Measurements from ENCODE around the gene TMEM129.
"Not testable (repeated sequence)": the region's sequence is repeated elsewhere in the genome, so short reads cannot be mapped to it uniquely, and the experiment has no call there.

The TMEM129 gene

DNA sequence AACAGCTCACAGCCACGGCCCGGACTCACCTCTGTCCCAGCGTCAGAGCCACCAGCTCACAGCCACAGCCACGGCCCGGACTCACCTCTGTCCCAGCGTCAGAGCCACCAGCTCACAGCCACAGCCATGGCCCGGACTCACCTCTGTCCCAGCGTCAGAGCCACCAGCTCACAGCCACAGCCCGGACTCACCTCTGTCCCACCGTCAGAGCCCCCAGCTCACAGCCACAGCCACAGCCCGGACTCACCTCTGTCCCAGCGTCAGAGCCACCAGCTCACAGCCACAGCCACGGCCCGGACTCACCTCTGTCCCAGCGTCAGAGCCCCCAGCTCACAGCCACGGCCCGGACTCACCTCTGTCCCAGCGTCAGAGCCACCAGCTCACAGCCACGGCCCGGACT is 50.1 kb downstream of the TMEM129 start:
- H3K4me1 ChIP-seq (ENCODE audit: control insufficient read depth, insufficient read depth, low read length, poor library complexity, severe bottlenecking); H3K4me3 ChIP-seq (ENCODE audit: insufficient read depth, low read depth, low read length, poor library complexity, severe bottlenecking); H3K27ac ChIP-seq (ENCODE audit: insufficient read depth, low read length, poor library complexity, severe bottlenecking); H3K36me3 ChIP-seq (ENCODE audit: control insufficient read depth, insufficient read depth, low read length); H3K9me3 ChIP-seq (ENCODE audit: control insufficient read depth, low read length); DNase-seq; H3K27me3 ChIP-seq (replicated peaks; ENCODE audit: control insufficient read depth, insufficient read depth, low read length, poor library complexity, severe bottlenecking): not testable (repeated sequence)

DNA sequence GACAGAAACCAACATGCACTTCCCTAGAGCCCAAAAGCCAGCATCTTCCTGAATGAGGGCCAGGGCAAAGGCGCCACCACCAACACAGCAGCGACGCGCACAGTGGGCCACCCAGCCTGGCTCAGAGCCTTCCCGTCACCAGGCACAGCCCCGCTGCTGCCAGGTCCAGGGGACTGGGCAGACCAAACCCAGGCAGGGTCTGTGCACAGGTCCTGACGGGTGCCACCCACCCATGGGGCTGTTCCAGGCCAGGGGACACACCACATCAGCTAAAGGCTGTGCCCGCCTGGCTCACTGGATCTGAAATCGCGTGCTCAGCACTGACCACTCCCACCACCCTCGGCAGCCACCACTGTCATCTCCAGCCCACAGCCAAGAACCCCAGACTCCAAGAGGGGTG is 50.8 kb downstream of the TMEM129 start:
- no peaks in the 10 kb centered on the region for H3K36me3 ChIP-seq (ENCODE audit: control insufficient read depth, insufficient read depth, low read length)
- no peak overlapping the region for H3K27ac ChIP-seq (ENCODE audit: insufficient read depth, low read length, poor library complexity, severe bottlenecking)
- H3K27me3 ChIP-seq (replicated peaks; ENCODE audit: control insufficient read depth, insufficient read depth, low read length, poor library complexity, severe bottlenecking) = no peaks in the 10 kb centered on the region
- no peaks in the 10 kb centered on the region for H3K4me1 ChIP-seq (ENCODE audit: control insufficient read depth, insufficient read depth, low read length, poor library complexity, severe bottlenecking)
- no peak overlapping the region for H3K4me3 ChIP-seq (ENCODE audit: insufficient read depth, low read depth, low read length, poor library complexity, severe bottlenecking)
- H3K9me3 ChIP-seq (ENCODE audit: control insufficient read depth, low read length) = no peaks in the 10 kb centered on the region
- DNase-seq = no peak

GRCh38 chr4:1669850-1670249 is 51.3 kb downstream of the TMEM129 start:
- Histone ChIP-seq H3K36me3 (ENCODE audit: control insufficient read depth, insufficient read depth, low read length) (no peaks in the 10 kb centered on the region), H3K4me3 (ENCODE audit: insufficient read depth, low read depth, low read length, poor library complexity, severe bottlenecking) (no peak overlapping the region), H3K4me1 (ENCODE audit: control insufficient read depth, insufficient read depth, low read length, poor library complexity, severe bottlenecking) (no peaks in the 10 kb centered on the region), H3K27ac (ENCODE audit: insufficient read depth, low read length, poor library complexity, severe bottlenecking) (no peak overlapping the region), H3K9me3 (ENCODE audit: control insufficient read depth, low read length) (no peaks in the 10 kb centered on the region), H3K27me3 (replicated peaks; ENCODE audit: control insufficient read depth, insufficient read depth, low read length, poor library complexity, severe bottlenecking) (no peaks in the 10 kb centered on the region)
- DNase-seq = no peak

GRCh38 chr4:1669270-1669669 is 51.9 kb downstream of the TMEM129 start:
- no peak overlapping the region for H3K4me3 ChIP-seq (ENCODE audit: insufficient read depth, low read depth, low read length, poor library complexity, severe bottlenecking)
- H3K9me3 ChIP-seq (ENCODE audit: control insufficient read depth, low read length) = no peaks in the 10 kb centered on the region
- H3K4me1 ChIP-seq (ENCODE audit: control insufficient read depth, insufficient read depth, low read length, poor library complexity, severe bottlenecking) = no peaks in the 10 kb centered on the region
- no peak for DNase-seq
- H3K36me3 ChIP-seq (ENCODE audit: control insufficient read depth, insufficient read depth, low read length) = no peaks in the 10 kb centered on the region
- H3K27ac ChIP-seq (ENCODE audit: insufficient read depth, low read length, poor library complexity, severe bottlenecking) = no peak overlapping the region
- H3K27me3 ChIP-seq (replicated peaks; ENCODE audit: control insufficient read depth, insufficient read depth, low read length, poor library complexity, severe bottlenecking) = no peaks in the 10 kb centered on the region

DNA sequence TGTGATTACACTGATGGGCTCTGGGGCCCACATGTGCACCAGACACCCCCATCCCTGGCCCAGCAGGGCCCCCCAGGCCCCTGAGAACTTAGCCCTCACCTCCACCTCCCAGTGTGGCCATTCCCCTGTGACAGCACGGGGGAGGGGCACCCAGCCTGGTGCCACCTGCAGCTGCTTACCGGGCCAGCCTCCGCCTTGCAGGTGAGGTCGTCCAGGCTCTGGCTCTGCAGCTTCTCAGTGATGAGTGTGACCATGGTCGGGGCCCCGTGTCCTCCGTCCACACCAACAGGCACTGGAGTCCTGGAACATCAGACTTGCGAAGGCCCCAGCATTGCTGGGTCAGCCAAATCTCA is 52.7 kb downstream of the TMEM129 start:
- no peak for DNase-seq
- Histone ChIP-seq H3K4me3 (ENCODE audit: insufficient read depth, low read depth, low read length, poor library complexity, severe bottlenecking) (no peak overlapping the region), H3K36me3 (ENCODE audit: control insufficient read depth, insufficient read depth, low read length) (no peaks in the 10 kb centered on the region), H3K27ac (ENCODE audit: insufficient read depth, low read length, poor library complexity, severe bottlenecking) (no peak overlapping the region), H3K4me1 (ENCODE audit: control insufficient read depth, insufficient read depth, low read length, poor library complexity, severe bottlenecking) (no peaks in the 10 kb centered on the region), H3K9me3 (ENCODE audit: control insufficient read depth, low read length) (no peaks in the 10 kb centered on the region), H3K27me3 (replicated peaks; ENCODE audit: control insufficient read depth, insufficient read depth, low read length, poor library complexity, severe bottlenecking) (no peaks in the 10 kb centered on the region)

- H3K27ac ChIP-seq (ENCODE audit: insufficient read depth, low read length, poor library complexity, severe bottlenecking) = no peak overlapping the region
- no peak overlapping the region for H3K4me3 ChIP-seq (ENCODE audit: insufficient read depth, low read depth, low read length, poor library complexity, severe bottlenecking)
- DNase-seq = no peak
- no peaks in the 10 kb centered on the region for H3K9me3 ChIP-seq (ENCODE audit: control insufficient read depth, low read length)
- no peaks in the 10 kb centered on the region for H3K4me1 ChIP-seq (ENCODE audit: control insufficient read depth, insufficient read depth, low read length, poor library complexity, severe bottlenecking)
- no peaks in the 10 kb centered on the region for H3K27me3 ChIP-seq (replicated peaks; ENCODE audit: control insufficient read depth, insufficient read depth, low read length, poor library complexity, severe bottlenecking)
- H3K36me3 ChIP-seq (ENCODE audit: control insufficient read depth, insufficient read depth, low read length) = no peaks in the 10 kb centered on the region
Measured at GRCh38 chr4:1667273-1667672, 53.9 kb downstream of the TMEM129 start.

DNA sequence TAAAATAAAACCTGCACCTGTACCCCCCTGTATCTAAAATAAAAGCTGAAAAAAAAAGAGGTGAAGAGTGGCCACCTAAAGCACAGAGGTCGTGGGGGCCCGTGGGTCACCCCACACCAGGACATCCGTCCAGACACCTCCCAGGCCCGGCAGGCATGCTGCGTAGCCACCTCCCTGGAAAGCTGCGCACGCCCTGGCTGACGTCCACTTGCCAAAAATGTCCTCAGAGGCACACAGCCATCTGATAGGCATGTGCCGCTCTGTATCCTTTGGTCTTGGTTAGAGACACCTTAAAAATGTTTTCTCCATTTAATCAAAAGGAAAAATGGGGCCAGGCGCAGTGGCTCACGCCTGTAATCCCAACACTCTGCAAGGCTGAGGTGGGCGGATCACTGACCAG is 54.7 kb downstream of the TMEM129 start:
- Histone ChIP-seq H3K4me3 (ENCODE audit: insufficient read depth, low read depth, low read length, poor library complexity, severe bottlenecking) (no peak overlapping the region), H3K27ac (ENCODE audit: insufficient read depth, low read length, poor library complexity, severe bottlenecking) (no peak overlapping the region), H3K9me3 (ENCODE audit: control insufficient read depth, low read length) (no peaks in the 10 kb centered on the region), H3K4me1 (ENCODE audit: control insufficient read depth, insufficient read depth, low read length, poor library complexity, severe bottlenecking) (no peaks in the 10 kb centered on the region), H3K27me3 (replicated peaks; ENCODE audit: control insufficient read depth, insufficient read depth, low read length, poor library complexity, severe bottlenecking) (no peaks in the 10 kb centered on the region), H3K36me3 (ENCODE audit: control insufficient read depth, insufficient read depth, low read length) (no peaks in the 10 kb centered on the region)
- DNase-seq = no peak

All from effector memory CD4-positive, alpha-beta T cell (primary cell).